Measurements from ENCODE around the gene STAT5A. TPM values are rescaled to one million over a fixed set of nuclear protein-coding genes. Genes with fewer than 3 reads are reported as not detected.
"Not testable (repeated sequence)": the region's sequence is repeated elsewhere in the genome, so short reads cannot be mapped to it uniquely, and the experiment has no call there.

STAT5A gene
- total RNA-seq, 1 donor: 25.2 TPM

- TF ChIP-seq, protein P1, sequence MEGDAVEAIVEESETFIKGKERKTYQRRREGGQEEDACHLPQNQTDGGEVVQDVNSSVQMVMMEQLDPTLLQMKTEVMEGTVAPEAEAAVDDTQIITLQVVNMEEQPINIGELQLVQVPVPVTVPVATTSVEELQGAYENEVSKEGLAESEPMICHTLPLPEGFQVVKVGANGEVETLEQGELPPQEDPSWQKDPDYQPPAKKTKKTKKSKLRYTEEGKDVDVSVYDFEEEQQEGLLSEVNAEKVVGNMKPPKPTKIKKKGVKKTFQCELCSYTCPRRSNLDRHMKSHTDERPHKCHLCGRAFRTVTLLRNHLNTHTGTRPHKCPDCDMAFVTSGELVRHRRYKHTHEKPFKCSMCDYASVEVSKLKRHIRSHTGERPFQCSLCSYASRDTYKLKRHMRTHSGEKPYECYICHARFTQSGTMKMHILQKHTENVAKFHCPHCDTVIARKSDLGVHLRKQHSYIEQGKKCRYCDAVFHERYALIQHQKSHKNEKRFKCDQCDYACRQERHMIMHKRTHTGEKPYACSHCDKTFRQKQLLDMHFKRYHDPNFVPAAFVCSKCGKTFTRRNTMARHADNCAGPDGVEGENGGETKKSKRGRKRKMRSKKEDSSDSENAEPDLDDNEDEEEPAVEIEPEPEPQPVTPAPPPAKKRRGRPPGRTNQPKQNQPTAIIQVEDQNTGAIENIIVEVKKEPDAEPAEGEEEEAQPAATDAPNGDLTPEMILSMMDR (IDR thresholded peaks at IDR 0.05; ENCODE audit: insufficient read depth, low read length): no peak
- H3K4me3 ChIP-seq (ENCODE audit: low read depth, low read length): no peak overlapping the region
- peak; percentile 89 for DNase-seq (ENCODE audit: low read depth)
These were observed 58.9 kb downstream of the STAT5A start for GRCh38 chr17:42347198-42347597.

DNA sequence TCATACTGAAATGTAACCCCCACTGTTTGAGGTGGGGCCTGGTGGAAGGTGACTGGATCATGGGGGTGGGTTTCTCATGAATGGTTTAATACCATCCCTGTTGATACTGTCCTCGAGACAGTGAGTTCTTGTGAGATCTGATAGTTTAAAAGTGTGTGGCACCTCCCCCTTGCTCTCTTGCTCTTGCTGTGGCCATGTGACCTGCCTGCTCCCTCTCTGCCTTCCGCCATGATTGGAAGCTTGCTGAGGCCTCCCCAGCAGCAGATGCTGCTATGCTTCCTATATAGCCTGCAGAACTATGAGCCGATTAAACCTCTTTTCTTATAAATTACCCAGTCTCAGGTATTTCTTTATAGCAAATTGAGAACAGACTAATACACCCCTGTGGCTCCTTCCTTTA is 59.3 kb downstream of the STAT5A start:
- no peak for DNase-seq (ENCODE audit: low read depth)
- TF ChIP-seq, protein P1 (IDR thresholded peaks at IDR 0.05; ENCODE audit: insufficient read depth, low read length): no peak
- no peak overlapping the region for H3K4me3 ChIP-seq (ENCODE audit: low read depth, low read length)

- TF ChIP-seq, protein P1 (IDR thresholded peaks at IDR 0.05; ENCODE audit: insufficient read depth, low read length): no peak
- DNase-seq (ENCODE audit: low read depth): no peak
- H3K4me3 ChIP-seq (ENCODE audit: low read depth, low read length): no peak overlapping the region
These were observed 59.8 kb downstream of the STAT5A start for GRCh38 chr17:42348104-42348503.

DNA sequence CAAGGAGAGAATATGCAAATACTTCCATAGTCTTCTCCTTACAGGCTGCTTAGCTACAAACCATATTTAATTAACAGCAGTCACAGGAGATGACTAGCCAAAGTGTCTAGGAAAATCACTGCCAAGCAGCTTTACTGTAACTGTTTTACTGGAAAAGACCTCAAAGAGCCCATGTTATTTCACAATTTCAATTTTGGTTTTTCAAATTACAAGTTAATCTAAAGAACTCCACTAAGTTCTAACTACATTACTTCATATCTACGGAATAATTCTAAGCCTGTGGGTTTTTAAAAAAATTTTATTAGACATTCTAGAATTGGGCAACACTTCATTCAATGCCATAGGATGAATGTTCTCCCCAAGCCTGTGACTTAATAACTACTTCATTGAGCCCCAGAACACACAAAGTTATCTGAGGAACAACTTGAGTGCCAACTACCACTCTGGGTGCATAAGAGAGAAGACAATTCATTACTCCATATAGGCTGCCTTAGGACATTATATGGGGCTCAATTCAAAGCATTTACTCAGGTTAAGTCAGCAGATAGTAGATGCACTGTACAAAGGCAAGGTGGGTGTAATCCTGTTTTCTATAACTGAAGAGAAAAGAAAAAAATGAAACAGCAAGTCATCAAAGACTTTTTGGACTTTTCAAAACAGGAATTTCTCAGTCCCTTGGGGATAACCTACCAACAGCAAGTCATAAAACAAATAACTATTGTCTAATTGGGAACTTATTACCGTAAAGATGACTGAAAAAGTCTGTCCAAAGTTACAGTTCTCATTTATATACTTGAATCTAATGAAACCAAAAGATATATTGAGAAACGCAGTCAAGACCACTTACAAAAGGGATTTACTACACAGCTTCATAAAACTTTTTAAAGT is 66.9 kb downstream of the STAT5A start:
- no peak overlapping the region for H3K4me3 ChIP-seq (ENCODE audit: low read depth, low read length)
- DNase-seq (ENCODE audit: low read depth): peak; percentile 86

GRCh38 chr17:42358434-42358833 is 70.1 kb downstream of the STAT5A start:
- TF ChIP-seq, protein P1 (IDR thresholded peaks at IDR 0.05; ENCODE audit: insufficient read depth, low read length): no peak
- H3K4me3 ChIP-seq (ENCODE audit: low read depth, low read length): no peak overlapping the region
- no peak for DNase-seq (ENCODE audit: low read depth)

More for the DNA sequence above, 66.9 kb downstream of the STAT5A start:
- TF ChIP-seq, protein P1 (IDR thresholded peaks at IDR 0.05; ENCODE audit: insufficient read depth, low read length): no peak

DNA sequence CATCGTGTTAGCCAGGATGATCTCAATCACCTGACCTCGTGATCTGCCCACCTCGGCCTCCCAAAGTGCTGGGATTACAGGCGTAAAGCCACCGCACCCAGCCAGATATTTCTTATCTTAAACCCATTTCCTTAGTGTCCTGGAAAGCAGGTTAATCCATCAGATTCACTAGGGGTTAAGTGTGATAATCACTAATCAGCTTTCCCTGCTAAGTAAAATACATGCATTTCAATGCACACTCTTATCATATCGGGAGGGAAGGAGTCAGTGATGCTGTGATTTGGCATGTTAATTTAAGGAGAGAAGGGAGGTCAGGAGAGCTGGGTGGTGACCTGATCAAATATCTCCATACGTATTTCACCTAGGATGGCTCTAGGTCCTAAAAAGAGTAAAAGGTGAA is 70.8 kb downstream of the STAT5A start:
- TF ChIP-seq, protein P1 (IDR thresholded peaks at IDR 0.05; ENCODE audit: insufficient read depth, low read length): no peak
- DNase-seq (ENCODE audit: low read depth): no peak
- H3K4me3 ChIP-seq (ENCODE audit: low read depth, low read length): no peak overlapping the region

GRCh38 chr17:42360388-42360787 is 72.1 kb downstream of the STAT5A start:
- H3K4me3 ChIP-seq (ENCODE audit: low read depth, low read length): not testable (repeated sequence)
- peak; percentile 52 for DNase-seq (ENCODE audit: low read depth)

Other genes starting within 250 kb of the STAT5A start
- 0.09 and 0.49 TPM in 2 replicates for gene C17orf113, start 237.9 kb upstream of the STAT5A start, total RNA-seq (ENCODE audit: low replicate concordance)
- not detected in 2 replicates for gene ZNF385C, start 190.0 kb upstream of the STAT5A start, total RNA-seq (ENCODE audit: low replicate concordance)
- gene DHX58, start 175.8 kb upstream of the STAT5A start, total RNA-seq (ENCODE audit: low replicate concordance): 11.3 and 24.3 TPM in 2 replicates
- 8.5 and 13.7 TPM in 2 replicates for gene KAT2A, start 167.1 kb upstream of the STAT5A start, total RNA-seq (ENCODE audit: low replicate concordance)
- gene HSPB9, start 165.7 kb upstream of the STAT5A start, total RNA-seq (ENCODE audit: low replicate concordance): not detected in 2 replicates
- 8.3 and 82.2 TPM in 2 replicates for gene RAB5C, start 133.5 kb upstream of the STAT5A start, total RNA-seq (ENCODE audit: low replicate concordance)
- gene KCNH4, start 107.4 kb upstream of the STAT5A start, total RNA-seq (ENCODE audit: low replicate concordance): 0.09 TPM in 1 of 2 replicates, not detected in the other
- gene HCRT, start 103.0 kb upstream of the STAT5A start, total RNA-seq (ENCODE audit: low replicate concordance): not detected in 2 replicates
- 14.8 and 33.8 TPM in 2 replicates for gene GHDC, start 94.0 kb upstream of the STAT5A start, total RNA-seq (ENCODE audit: low replicate concordance)
- 14.1 and 23.0 TPM in 2 replicates for gene STAT5B, start 12.1 kb upstream of the STAT5A start, total RNA-seq (ENCODE audit: low replicate concordance)
- gene STAT3, start 99.9 kb downstream of the STAT5A start, total RNA-seq (ENCODE audit: low replicate concordance): 103 and 137 TPM in 2 replicates
- gene CAVIN1, start 134.8 kb downstream of the STAT5A start, total RNA-seq (ENCODE audit: low replicate concordance): 639 and 721 TPM in 2 replicates
- 40.0 and 60.6 TPM in 2 replicates for gene ATP6V0A1, start 170.4 kb downstream of the STAT5A start, total RNA-seq (ENCODE audit: low replicate concordance)
- gene NAGLU, start 247.7 kb downstream of the STAT5A start, total RNA-seq (ENCODE audit: low replicate concordance): 28.9 and 41.8 TPM in 2 replicates

All from fibroblast of the aortic adventitia (primary cell).